ENCODE measurements around the gene GRM7.

DNA sequence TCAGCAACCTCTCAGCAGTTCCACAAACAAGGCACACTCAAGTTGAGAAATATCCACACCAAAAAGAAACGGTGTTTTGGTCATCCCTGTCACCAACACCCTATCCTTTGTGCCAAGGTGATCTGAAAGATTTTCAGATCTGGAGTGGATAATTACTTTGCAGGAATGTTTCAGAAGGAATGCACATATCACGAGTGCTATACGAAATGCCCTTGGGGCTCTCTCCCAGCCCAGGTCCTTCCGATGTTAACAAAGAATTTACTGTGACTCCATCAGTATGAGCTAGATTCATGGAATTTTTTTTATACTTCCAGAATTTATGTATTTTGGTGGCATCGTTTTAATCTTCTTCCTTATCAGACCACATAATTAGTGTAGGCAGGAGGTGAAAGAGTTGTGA is 105.0 kb downstream of the GRM7 start:
- TF ChIP-seq, protein P1, sequence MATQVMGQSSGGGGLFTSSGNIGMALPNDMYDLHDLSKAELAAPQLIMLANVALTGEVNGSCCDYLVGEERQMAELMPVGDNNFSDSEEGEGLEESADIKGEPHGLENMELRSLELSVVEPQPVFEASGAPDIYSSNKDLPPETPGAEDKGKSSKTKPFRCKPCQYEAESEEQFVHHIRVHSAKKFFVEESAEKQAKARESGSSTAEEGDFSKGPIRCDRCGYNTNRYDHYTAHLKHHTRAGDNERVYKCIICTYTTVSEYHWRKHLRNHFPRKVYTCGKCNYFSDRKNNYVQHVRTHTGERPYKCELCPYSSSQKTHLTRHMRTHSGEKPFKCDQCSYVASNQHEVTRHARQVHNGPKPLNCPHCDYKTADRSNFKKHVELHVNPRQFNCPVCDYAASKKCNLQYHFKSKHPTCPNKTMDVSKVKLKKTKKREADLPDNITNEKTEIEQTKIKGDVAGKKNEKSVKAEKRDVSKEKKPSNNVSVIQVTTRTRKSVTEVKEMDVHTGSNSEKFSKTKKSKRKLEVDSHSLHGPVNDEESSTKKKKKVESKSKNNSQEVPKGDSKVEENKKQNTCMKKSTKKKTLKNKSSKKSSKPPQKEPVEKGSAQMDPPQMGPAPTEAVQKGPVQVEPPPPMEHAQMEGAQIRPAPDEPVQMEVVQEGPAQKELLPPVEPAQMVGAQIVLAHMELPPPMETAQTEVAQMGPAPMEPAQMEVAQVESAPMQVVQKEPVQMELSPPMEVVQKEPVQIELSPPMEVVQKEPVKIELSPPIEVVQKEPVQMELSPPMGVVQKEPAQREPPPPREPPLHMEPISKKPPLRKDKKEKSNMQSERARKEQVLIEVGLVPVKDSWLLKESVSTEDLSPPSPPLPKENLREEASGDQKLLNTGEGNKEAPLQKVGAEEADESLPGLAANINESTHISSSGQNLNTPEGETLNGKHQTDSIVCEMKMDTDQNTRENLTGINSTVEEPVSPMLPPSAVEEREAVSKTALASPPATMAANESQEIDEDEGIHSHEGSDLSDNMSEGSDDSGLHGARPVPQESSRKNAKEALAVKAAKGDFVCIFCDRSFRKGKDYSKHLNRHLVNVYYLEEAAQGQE (IDR thresholded peaks at IDR 0.05; ENCODE audit: low read depth): no peak
- TF ChIP-seq, protein P2, sequence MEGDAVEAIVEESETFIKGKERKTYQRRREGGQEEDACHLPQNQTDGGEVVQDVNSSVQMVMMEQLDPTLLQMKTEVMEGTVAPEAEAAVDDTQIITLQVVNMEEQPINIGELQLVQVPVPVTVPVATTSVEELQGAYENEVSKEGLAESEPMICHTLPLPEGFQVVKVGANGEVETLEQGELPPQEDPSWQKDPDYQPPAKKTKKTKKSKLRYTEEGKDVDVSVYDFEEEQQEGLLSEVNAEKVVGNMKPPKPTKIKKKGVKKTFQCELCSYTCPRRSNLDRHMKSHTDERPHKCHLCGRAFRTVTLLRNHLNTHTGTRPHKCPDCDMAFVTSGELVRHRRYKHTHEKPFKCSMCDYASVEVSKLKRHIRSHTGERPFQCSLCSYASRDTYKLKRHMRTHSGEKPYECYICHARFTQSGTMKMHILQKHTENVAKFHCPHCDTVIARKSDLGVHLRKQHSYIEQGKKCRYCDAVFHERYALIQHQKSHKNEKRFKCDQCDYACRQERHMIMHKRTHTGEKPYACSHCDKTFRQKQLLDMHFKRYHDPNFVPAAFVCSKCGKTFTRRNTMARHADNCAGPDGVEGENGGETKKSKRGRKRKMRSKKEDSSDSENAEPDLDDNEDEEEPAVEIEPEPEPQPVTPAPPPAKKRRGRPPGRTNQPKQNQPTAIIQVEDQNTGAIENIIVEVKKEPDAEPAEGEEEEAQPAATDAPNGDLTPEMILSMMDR (IDR thresholded peaks at IDR 0.05 in 2 of 3, conservative IDR thresholded peaks at IDR 0.05 in 1 of 3; ENCODE audit: borderline replicate concordance in 1 of 3, insufficient read depth in 1 of 3, low read depth in 2 of 3, low read length in 2 of 3): no peak
- no peak for TF ChIP-seq EZH2 (IDR thresholded peaks at IDR 0.05)
- no peak for TF ChIP-seq EGR1 (IDR thresholded peaks at IDR 0.05; ENCODE audit: low read depth)
- TF ChIP-seq ELF1 (IDR thresholded peaks at IDR 0.05; ENCODE audit: borderline replicate concordance, low read depth): no peak
- no peak for TF ChIP-seq YY1 (IDR thresholded peaks at IDR 0.05; ENCODE audit: extremely low read depth, insufficient replicate concordance, low read depth, low read length)
- TF ChIP-seq FOSL1 (IDR thresholded peaks at IDR 0.05; ENCODE audit: low read depth): no peak
- no peak for TF ChIP-seq POLR2A (IDR thresholded peaks at IDR 0.05; ENCODE audit: borderline replicate concordance, extremely low read depth, insufficient read depth, insufficient read length)
- no peak for TF ChIP-seq EZH2phosphoT487 (IDR thresholded peaks at IDR 0.05; ENCODE audit: borderline replicate concordance)
- TF ChIP-seq, protein P3, sequence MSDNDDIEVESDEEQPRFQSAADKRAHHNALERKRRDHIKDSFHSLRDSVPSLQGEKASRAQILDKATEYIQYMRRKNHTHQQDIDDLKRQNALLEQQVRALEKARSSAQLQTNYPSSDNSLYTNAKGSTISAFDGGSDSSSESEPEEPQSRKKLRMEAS (IDR thresholded peaks at IDR 0.05): no peak
- no peak for TF ChIP-seq SP1 (IDR thresholded peaks at IDR 0.05; ENCODE audit: low read depth)
- TF ChIP-seq SIN3A (IDR thresholded peaks at IDR 0.05; ENCODE audit: low read depth): no peak
- TF ChIP-seq RAD21 (IDR thresholded peaks at IDR 0.05; ENCODE audit: low read depth): no peak
